A172 (cell line): ENCODE measurements around the gene EIPR1. TPM values are rescaled to one million over a fixed set of nuclear protein-coding genes. Genes with fewer than 3 reads are reported as not detected.

ENCODE experiments used
- DNase-seq: peaks from one replicate; pipeline ENCODE4 v3.0.0-alpha.2; 2015; ENCODE audit warnings: low spot score
- total RNA-seq: library from RNA; depleted of rRNA; stranded (reverse); fragments of >200 nt; shearing (Covaris generic); gene quantifications from 2 replicates; pipeline ENCODE4 v1.2.3, GENCODE V29; 2014; rRNA removed

Gene EIPR1
- total RNA-seq, 1 experiment from 2014 or later, result 118 TPM

- DNase-seq, result no peak
Measured at GRCh38 chr2:3149441-3150217, 228.0 kb downstream of the EIPR1 start.

- DNase-seq, result no peak
Measured at GRCh38 chr2:3148716-3149115, 228.9 kb downstream of the EIPR1 start.

DNA sequence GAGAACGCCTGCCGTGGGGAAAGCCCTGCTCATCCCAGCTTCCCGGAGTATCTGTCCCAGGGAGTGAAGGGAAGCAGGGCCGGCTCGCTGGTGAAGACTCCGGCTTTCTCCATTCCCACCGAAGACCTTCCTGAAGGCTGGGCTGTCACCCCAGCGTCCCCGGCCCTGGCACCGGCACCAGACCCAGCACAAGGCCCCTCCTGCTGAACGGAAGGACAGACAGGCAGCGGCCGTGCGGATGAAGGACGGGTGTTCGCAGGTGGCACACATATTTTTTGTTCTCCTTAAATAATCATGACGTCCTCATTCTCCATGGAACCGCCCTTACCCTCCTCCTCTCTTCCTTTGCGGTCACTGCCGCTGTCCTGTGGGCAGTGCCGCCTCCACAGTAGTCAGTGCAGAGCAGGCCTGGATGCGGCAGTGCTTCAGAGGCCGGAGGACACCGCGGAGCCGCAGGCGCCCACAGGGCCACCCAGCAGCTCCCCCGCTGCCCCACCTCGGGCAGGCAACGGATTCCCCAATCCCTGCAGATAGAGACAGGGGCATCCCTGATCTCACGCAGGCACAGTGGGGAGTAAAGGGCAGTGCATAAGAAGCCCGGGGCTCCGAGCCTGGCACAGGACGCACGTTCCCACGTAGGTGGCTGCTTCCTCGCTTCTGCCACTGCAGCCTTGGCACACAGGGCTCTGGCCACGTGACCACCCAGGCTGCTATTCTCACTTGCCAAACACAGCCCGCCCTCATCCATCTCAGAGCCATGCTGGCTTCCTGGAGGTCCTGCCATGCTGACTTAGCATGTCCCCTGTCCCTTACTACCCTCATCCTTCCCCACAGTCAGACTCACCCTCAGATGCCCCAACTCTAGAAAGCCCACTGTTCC is 229.7 kb downstream of the EIPR1 start:
- DNase-seq, result no peak

GRCh38 chr2:3146772-3147650 is 230.6 kb downstream of the EIPR1 start:
- DNase-seq, result no peak

- DNase-seq, result no peak
Measured at GRCh38 chr2:3146175-3146574, 231.4 kb downstream of the EIPR1 start.

- DNase-seq, result no peak
Measured at GRCh38 chr2:3145471-3146021, 232.1 kb downstream of the EIPR1 start.

GRCh38 chr2:3144856-3145255 is 232.8 kb downstream of the EIPR1 start:
- DNase-seq, result no peak

DNA sequence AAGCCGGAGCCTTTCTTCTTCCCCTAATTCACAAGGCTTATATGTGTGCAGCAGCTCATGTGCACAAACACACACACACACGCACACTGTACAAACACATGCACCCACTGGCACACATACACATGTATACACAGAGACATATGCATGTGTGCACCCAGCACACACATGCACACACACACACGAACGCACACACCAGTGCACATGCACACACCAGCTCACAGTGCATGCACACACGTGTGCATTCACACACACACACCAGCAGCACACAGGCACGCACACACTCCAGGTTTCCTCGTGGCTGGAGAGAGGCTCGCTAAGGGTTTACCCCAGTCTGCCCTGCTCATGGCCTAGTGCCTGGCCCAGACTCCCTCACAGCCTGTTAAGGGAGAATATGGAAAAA is 234.0 kb downstream of the EIPR1 start:
- no peak for DNase-seq

DNA sequence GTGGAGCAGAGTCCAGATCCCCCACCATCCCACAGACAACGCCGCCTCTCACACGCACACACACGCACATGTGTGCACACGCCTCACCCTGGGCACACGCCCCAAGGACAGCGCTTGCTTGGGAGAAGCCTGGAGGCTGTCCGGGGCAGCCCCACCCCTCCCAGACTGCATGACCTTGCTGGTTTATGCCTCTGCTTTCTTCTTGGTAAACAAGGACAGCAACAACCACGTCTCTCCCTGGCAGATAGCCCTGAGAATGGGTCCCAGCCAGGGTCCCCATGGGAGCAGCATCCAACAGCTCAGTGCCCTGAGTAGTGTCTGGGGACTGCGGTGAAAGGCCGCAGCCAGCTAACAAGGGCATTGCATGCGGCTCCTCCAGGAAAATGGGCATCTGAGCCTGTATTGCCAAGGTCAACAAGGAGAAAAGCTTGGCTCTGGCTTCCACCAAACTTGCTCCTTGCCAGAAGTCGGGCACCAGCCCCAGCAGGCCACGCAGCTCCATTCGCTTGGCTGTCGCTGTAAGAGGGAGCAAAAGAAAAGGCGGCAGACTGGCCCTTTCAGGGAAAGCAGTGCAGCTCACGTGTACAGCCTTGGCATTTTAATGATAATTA is 234.6 kb downstream of the EIPR1 start:
- DNase-seq, result no peak

DNA sequence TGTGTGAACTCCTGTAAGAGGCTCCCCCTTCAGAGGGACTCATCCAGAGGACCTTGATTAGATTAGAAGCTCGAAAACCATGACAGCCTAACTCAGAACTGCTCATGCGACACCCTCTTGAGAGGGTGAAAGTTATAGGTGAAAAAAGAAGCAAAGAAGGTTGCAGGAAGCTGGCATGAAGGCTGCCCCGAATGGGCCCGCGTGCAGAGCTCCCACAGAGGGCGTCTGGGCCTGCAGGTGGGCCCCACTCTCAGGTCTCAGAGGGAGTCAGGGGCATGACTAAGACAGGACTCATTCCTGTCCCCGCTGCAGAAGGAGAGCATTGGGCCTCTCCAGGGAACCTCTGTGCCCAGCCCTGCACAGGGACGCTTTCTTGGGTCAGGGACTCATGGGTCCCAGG is 235.4 kb downstream of the EIPR1 start:
- DNase-seq, result no peak

GRCh38 chr2:3141696-3142095 is 235.9 kb downstream of the EIPR1 start:
- DNase-seq, result no peak

GRCh38 chr2:3139906-3140305 is 237.7 kb downstream of the EIPR1 start:
- DNase-seq, result no peak

Other genes starting within 250 kb of the EIPR1 start
- 44.7 and 45.1 TPM in 2 replicates for gene TRAPPC12, start 1.9 kb upstream of the EIPR1 start, total RNA-seq
- gene ADI1, start 141.7 kb upstream of the EIPR1 start, total RNA-seq, result 70.9 and 102 TPM in 2 replicates
- gene RNASEH1, start 180.5 kb upstream of the EIPR1 start, total RNA-seq, result 55.3 and 61.6 TPM in 2 replicates
- 2,765 and 4,011 TPM in 2 replicates for gene RPS7, start 197.4 kb upstream of the EIPR1 start, total RNA-seq
- 0.17 TPM in 1 of 2 replicates, not detected in the other for gene COLEC11, start 217.3 kb upstream of the EIPR1 start, total RNA-seq